ENCODE measurements around the gene KRTAP23-1.

- TF ChIP-seq CTCF (IDR thresholded peaks at IDR 0.05), result no peak
- no peak for TF ChIP-seq POLR2A (IDR thresholded peaks at IDR 0.05)
These were observed 22.0 kb downstream of the KRTAP23-1 start for GRCh38 chr21:30326390-30326789.
